Effector memory CD8-positive, alpha-beta T cell (primary cell): ENCODE results near the gene GATA1.

Source experiments
- ATAC-seq: fragments of 150-1000 bp; cut with Tn5 transposase; replicated peaks from 2 replicates; pipeline ENCODE4 v1.10.0; 2021; ENCODE audit warnings: mild to moderate bottlenecking, moderate library complexity
- DNase-seq, 3 experiments: peaks; one replicate each; pipeline ENCODE4 v3.0.0; 2021
- H3K27ac Mint-ChIP-seq, 2 donors: one replicate each; pipeline ENCODE4 v1.8.0; 2022; ENCODE audit warnings: mild to moderate bottlenecking in 2 of 2, mixed read lengths in 2 of 2, moderate library complexity in 2 of 2
- H3K27me3 Mint-ChIP-seq, 2 donors: one replicate each; pipeline ENCODE4 v1.8.0; 2022; ENCODE audit warnings: mixed read lengths in 2 of 2
- H3K36me3 Mint-ChIP-seq: one replicate; pipeline ENCODE4 v1.8.0; 2022; ENCODE audit warnings: mild to moderate bottlenecking, moderate library complexity, mixed read lengths; ENCODE audit not compliant: insufficient read depth
- H3K4me1 Mint-ChIP-seq, 2 donors: one replicate each; pipeline ENCODE4 v1.8.0; 2022; ENCODE audit warnings: low read depth in 2 of 2, mixed read lengths in 2 of 2
- H3K4me3 Mint-ChIP-seq, 2 donors: one replicate each; pipeline ENCODE4 v1.8.0; 2022; ENCODE audit warnings: mild to moderate bottlenecking in 2 of 2, mixed read lengths in 2 of 2, moderate library complexity in 2 of 2
- H3K9me3 Mint-ChIP-seq, 2 donors: one replicate each; pipeline ENCODE4 v1.8.0; 2022; ENCODE audit warnings: mixed read lengths in 2 of 2
- total RNA-seq, 9 experiments: gene quantifications; one replicate each; lab custom pipeline; 2026; lab: John Stamatoyannopoulos, UW

Gene GATA1
- 0 reads per million in 9 experiments for total RNA-seq

- Mint-ChIP-seq H3K4me1 (peaks cover 4 to 16% of the 10 kb centered on the region in 2 donors), H3K9me3 (no peaks in the 10 kb centered on the region), H3K4me3 (no peak within 1 kb of the TSS), H3K27ac (peak within 1 kb of the TSS in 1 of 2 donors; percentile 38), H3K27me3 (peaks cover 0 to 15% of the 10 kb centered on the region in 2 donors), H3K36me3 (no peaks in the 10 kb centered on the region)
- DNase-seq (no peak), ATAC-seq (no peak)
Observed at GRCh38 chrX:48786341-48786800, at the start of gene GATA1. TSS of gene GATA1 (plus strand) at chrX:48786590. CDS start at chrX:48791110, 4,520 bp downstream.

DNA sequence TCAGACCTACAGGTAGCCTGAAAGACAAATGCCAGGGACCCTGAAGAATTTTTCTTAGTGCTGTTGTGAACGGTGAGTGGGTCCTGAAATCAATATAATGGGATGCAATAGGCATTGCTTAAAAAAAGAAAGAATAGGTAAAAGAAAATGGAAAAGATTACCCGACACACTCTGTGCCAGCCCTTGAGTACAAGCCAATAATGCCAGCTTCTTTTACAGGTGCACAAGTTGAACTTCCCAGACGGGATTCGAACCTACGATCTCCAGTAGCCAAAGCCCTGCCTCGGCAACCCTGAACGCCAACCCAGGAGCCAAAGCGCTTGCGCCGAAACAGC is 49.5 kb upstream of the GATA1 start:
- Mint-ChIP-seq H3K9me3 (no peaks in the 10 kb centered on the region), H3K4me3 (peak overlapping the region; percentile 87 to 88), H3K36me3 (peaks cover 17% of the 10 kb centered on the region), H3K27me3 (no peaks in the 10 kb centered on the region), H3K27ac (peak overlapping the region; percentile 97 to 99), H3K4me1 (peaks cover 13 to 19% of the 10 kb centered on the region in 2 donors)
- DNase-seq (no peak), ATAC-seq (no peak)

GRCh38 chrX:48737213-48737938 is 49.0 kb upstream of the GATA1 start:
- peak; percentile 72 to 80 (median 80) for DNase-seq
- peak; percentile 97 for ATAC-seq
- Mint-ChIP-seq H3K4me3 (peak overlapping the region; percentile 87 to 88), H3K9me3 (no peaks in the 10 kb centered on the region), H3K27ac (peak overlapping the region; percentile 97 to 99), H3K27me3 (no peaks in the 10 kb centered on the region), H3K36me3 (peaks cover 17% of the 10 kb centered on the region), H3K4me1 (peaks cover 11 to 19% of the 10 kb centered on the region in 2 donors)

DNA sequence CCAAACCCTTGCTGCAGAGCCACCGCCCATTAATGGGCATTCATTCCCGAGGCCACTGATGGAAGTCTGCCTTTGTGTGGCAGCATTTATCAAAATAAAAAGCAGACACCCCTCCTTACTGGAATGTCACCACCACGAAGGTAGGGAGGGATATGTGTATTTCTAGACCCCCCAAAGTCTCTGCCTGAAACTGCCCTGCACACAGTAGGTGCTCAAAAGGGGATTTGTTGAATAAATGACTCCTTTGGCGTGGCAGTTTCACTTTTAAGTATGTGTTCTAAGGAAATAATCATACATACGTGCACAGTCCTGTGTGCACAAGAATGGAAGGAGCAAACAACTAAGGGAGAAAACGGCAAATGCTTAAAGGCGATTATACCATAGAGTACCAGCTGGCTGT is 48.5 kb upstream of the GATA1 start:
- Mint-ChIP-seq H3K9me3 (no peaks in the 10 kb centered on the region), H3K36me3 (peaks cover 17% of the 10 kb centered on the region), H3K4me1 (peaks cover 11 to 19% of the 10 kb centered on the region in 2 donors), H3K4me3 (peak overlapping the region; percentile 87 to 88), H3K27ac (peak overlapping the region; percentile 97 to 99), H3K27me3 (no peaks in the 10 kb centered on the region)
- ATAC-seq (no peak), DNase-seq (no peak)

DNA sequence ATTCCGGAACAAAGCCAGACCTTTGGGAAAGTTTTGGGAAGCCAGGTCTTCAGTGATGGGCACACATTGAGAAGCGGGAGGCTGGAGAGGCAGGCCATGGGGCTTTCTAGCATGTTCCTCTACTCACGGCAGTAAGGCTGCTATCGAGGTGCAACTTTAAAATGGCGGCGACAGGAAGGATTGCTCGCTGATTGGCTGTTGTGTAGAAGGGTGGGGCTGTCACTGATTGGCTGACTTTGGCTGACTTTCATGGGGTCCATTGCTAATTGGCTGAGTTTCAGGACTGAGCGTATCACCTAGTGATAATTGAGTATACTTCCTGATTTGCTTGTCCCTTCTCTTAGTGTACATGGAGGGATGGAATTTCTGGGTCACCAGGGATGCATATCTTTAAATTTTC is 44.6 kb upstream of the GATA1 start:
- Mint-ChIP-seq H3K27me3 (no peaks in the 10 kb centered on the region), H3K9me3 (no peaks in the 10 kb centered on the region), H3K27ac (no peak overlapping the region), H3K4me3 (no peak overlapping the region), H3K36me3 (peaks cover 17% of the 10 kb centered on the region), H3K4me1 (peaks cover 5 to 9% of the 10 kb centered on the region in 2 donors)
- ATAC-seq (no peak), DNase-seq (no peak)

DNA sequence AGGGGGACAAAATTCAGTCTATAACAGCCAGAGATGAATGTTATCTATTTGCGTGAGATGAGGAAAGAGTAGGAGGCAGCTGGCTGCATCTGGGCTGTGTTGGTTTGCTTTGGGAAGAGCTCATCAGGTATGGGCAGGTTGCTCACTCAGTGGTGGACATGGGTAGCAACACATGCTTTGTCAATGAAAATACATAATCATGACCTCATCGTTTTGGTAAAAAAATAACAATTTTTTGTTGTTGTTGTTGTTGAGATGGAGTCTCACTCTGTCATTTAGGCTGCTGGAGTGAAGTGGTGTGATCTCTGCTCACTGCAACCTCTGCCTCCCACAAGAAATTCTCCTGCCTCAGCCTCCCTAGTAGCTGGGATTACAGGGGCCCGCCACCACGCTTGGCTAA is 41.2 kb upstream of the GATA1 start:
- ATAC-seq (no peak), DNase-seq (no peak)
- H3K27ac Mint-ChIP-seq = no peak overlapping the region
- no peaks in the 10 kb centered on the region for H3K27me3 Mint-ChIP-seq
- no peak overlapping the region for H3K4me3 Mint-ChIP-seq
- no peaks in the 10 kb centered on the region for H3K9me3 Mint-ChIP-seq
- H3K36me3 Mint-ChIP-seq = peaks cover 4% of the 10 kb centered on the region
- no peaks in the 10 kb centered on the region for H3K4me1 Mint-ChIP-seq

DNA sequence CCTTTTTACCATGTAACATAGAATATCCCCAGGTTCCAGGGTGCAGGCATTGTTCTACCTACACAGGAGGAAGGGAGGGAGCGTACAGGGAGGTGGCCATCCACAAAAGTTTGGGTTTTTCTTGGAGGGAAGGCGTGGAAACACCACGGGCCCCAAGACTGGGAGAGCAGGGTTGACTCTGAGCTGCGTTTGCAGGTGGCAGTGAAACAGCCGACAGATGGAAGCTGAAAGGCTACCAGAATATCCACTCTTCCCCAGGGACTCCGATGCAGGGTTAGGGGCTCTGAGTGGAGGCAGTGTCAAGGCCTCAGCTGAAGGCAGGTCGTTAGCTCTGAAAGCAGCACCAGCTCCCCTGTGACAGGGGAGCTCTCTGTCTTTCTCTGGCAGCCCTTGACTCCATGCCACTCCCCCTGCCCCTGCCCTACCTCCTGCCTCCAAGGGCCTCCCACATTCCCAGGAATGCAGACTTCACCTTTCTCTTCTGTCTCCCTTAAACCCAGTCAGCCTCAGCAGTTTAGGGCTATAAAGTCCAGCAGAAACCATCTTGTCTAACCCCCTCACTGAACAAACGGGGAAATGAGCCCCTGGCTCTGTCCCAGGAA is 38.9 kb upstream of the GATA1 start:
- H3K27ac Mint-ChIP-seq = no peak overlapping the region
- H3K4me1 Mint-ChIP-seq = peaks cover 4 to 5% of the 10 kb centered on the region in 2 donors
- H3K36me3 Mint-ChIP-seq = peaks cover 4% of the 10 kb centered on the region
- no peak overlapping the region for H3K4me3 Mint-ChIP-seq
- DNase-seq (no peak), ATAC-seq (no peak)
- no peaks in the 10 kb centered on the region for H3K9me3 Mint-ChIP-seq
- no peaks in the 10 kb centered on the region for H3K27me3 Mint-ChIP-seq

DNA sequence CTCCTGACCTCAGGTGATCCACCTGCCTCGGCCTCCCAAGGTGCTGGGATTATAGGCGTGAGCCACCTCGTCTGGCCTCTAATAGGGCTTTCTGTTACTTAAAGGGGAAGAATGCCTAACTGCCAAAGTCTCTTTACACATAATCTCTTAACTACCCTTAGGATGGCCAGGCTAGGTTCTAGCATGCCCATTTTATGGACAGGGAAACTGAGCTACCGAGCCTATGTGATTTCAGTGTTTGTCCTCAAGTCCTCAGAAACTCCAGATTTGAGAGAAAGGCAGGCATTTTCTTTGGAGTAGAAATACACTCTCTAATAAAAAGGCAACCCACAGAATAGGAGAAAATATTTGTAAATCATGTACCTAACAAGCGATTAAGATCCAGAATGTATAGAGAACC is 37.2 kb upstream of the GATA1 start:
- Mint-ChIP-seq H3K27me3 (no peaks in the 10 kb centered on the region), H3K27ac (no peak overlapping the region), H3K4me1 (peaks cover 4 to 5% of the 10 kb centered on the region in 2 donors), H3K36me3 (peaks cover 4% of the 10 kb centered on the region), H3K9me3 (no peaks in the 10 kb centered on the region), H3K4me3 (no peak overlapping the region)
- no peak for ATAC-seq
- DNase-seq = no peak

- Mint-ChIP-seq H3K27ac (peak overlapping the region in 1 of 2 donors; percentile 55), H3K36me3 (peaks cover under 1% of the 10 kb centered on the region), H3K9me3 (no peaks in the 10 kb centered on the region), H3K4me3 (no peak overlapping the region), H3K27me3 (no peaks in the 10 kb centered on the region), H3K4me1 (peaks cover 4 to 5% of the 10 kb centered on the region in 2 donors)
- no peak for ATAC-seq
- DNase-seq = no peak
Observed at GRCh38 chrX:48751343-48751742, 35.0 kb upstream of the GATA1 start.

DNA sequence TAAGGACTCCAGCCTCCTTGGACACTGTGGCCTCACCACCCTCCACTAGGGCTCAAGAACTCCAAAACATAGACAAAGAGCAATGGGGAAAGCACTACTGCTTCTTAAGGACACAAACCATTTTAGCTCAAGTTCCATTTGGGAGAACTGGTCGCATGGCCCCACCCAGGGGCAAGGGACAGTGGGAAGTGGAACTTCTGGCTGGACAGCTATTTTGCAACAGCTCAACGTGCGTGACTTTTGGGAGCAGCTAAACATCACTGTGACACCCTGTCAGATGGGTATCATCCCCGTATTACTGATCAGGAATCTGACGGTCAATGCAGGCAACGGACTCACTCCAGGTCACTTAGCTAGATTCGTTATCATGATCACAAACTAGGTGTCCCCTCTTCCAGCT is 33.9 kb upstream of the GATA1 start:
- Mint-ChIP-seq H3K9me3 (no peaks in the 10 kb centered on the region), H3K27me3 (no peaks in the 10 kb centered on the region), H3K27ac (no peak overlapping the region), H3K4me1 (peaks cover 4 to 5% of the 10 kb centered on the region in 2 donors), H3K4me3 (no peak overlapping the region), H3K36me3 (no peaks in the 10 kb centered on the region)
- DNase-seq (no peak), ATAC-seq (no peak)

DNA sequence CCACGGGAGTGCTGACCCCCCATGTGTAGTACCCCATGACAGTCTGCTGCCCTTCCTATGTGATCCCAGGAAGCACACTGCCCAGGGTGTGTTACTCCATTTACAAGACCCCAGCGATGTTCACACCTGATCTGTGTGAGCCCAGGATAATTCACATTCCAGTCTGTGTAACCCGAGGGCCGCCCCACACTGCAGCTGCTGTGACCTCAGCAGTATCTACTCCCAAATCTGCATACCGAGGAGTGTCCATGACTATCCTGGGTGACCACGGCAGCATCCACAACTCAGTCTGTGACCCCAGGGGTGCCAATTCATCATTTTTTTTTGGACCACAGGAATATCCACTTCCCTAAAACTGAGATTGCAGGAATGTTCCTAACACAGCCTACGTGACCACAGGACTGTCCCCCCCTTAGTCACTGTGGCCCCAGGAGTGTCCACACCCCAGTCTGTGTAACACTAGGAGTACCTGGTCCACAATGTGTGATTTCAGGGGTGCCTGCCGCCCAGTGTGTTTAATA is 32.6 kb upstream of the GATA1 start:
- Mint-ChIP-seq H3K9me3 (no peaks in the 10 kb centered on the region), H3K27ac (no peak overlapping the region), H3K4me1 (peaks cover 4 to 5% of the 10 kb centered on the region in 2 donors), H3K36me3 (no peaks in the 10 kb centered on the region), H3K27me3 (no peaks in the 10 kb centered on the region), H3K4me3 (no peak overlapping the region)
- DNase-seq (no peak), ATAC-seq (no peak)

GRCh38 chrX:48754238-48754637 is 32.2 kb upstream of the GATA1 start:
- no peaks in the 10 kb centered on the region for H3K9me3 Mint-ChIP-seq
- no peak for ATAC-seq
- H3K4me3 Mint-ChIP-seq = no peak overlapping the region
- H3K36me3 Mint-ChIP-seq = no peaks in the 10 kb centered on the region
- no peak overlapping the region for H3K27ac Mint-ChIP-seq
- peaks cover 4 to 5% of the 10 kb centered on the region in 2 donors for H3K4me1 Mint-ChIP-seq
- no peaks in the 10 kb centered on the region for H3K27me3 Mint-ChIP-seq
- no peak for DNase-seq

GRCh38 chrX:48761674-48762471 is 24.5 kb upstream of the GATA1 start, which contains the start of gene GLOD5:
TSS of gene GLOD5 (plus strand) at chrX:48761747. CDS start at chrX:48761791, 44 bp downstream.
- peaks cover 0 to 6% of the 10 kb centered on the region in 2 donors for H3K27me3 Mint-ChIP-seq
- H3K36me3 Mint-ChIP-seq = no peaks in the 10 kb centered on the region
- no peak within 1 kb of the TSS for H3K4me3 Mint-ChIP-seq
- peaks cover 0 to 2% of the 10 kb centered on the region in 2 donors for H3K4me1 Mint-ChIP-seq
- no peak within 1 kb of the TSS for H3K27ac Mint-ChIP-seq
- no peaks in the 10 kb centered on the region for H3K9me3 Mint-ChIP-seq
- no peak for ATAC-seq
- no peak for DNase-seq
